Panc1 (cell line): ENCODE measurements around the gene B3GALNT2. TPM values are rescaled to one million over a fixed set of nuclear protein-coding genes. Genes with fewer than 3 reads are reported as not detected.

Experiments
- ATAC-seq: fragments of 200-7000 bp; cut with Tn5 transposase; 2 replicates; pipeline ENCODE4 v1.9.1; 2020; ENCODE audit warnings: mild to moderate bottlenecking, moderate library complexity
- BruUV-seq: library from RNA; stranded (reverse); fragments of 400-500 nt; replicated peaks from 2 replicates; lab custom pipeline; 2021; lab: Mats Ljungman, UMichigan
- CTCF ChIA-PET: fragments of 300-600 bp; sonication (Branson Sonifier 250); formaldehyde crosslinking; loops from one replicate; lab custom pipeline; 2022; ENCODE audit warnings: antibody characterized with exemption; lab: Charles Lee
- POLR2A ChIA-PET: fragments of 300-600 bp; sonication (Branson Sonifier 250); formaldehyde crosslinking; loops from one replicate; lab custom pipeline; 2022; ENCODE audit warnings: antibody characterized with exemption; lab: Charles Lee
- DNase-seq: peaks from one replicate; pipeline ENCODE4 v3.0.0-alpha.2; 2010; ENCODE audit warnings: low read depth, low spot score
- H3K27ac ChIP-seq: 2 replicates; pipeline ENCODE4 v1.5.1; 2011; ENCODE audit warnings: mild to moderate bottlenecking, low read length, inconsistent platforms
- H3K27me3 ChIP-seq: fragments of 200-500 bp; sonication (Bioruptor generic); 2 replicates; pipeline ENCODE4 v1.6.0; 2014; ENCODE audit warnings: low read length, inconsistent platforms; ENCODE audit not compliant: control insufficient read depth, insufficient read depth
- H3K36me3 ChIP-seq: fragments of 200-500 bp; sonication (Bioruptor generic); 2 replicates; pipeline ENCODE4 v1.5.1; 2014; ENCODE audit warnings: inconsistent platforms, mild to moderate bottlenecking, low read length, moderate library complexity; ENCODE audit not compliant: control insufficient read depth, insufficient read depth
- H3K4me1 ChIP-seq: 2 replicates; pipeline ENCODE4 v1.5.1; 2011; ENCODE audit warnings: inconsistent platforms, mild to moderate bottlenecking, low read length, moderate library complexity; ENCODE audit not compliant: control insufficient read depth, insufficient read depth
- H3K4me3 ChIP-seq, 2 experiments: 2 replicates each; pipeline ENCODE4 v1.5.1; 2011 to 2012; ENCODE audit warnings: low read depth in 2 of 2, low read length in 2 of 2, mild to moderate bottlenecking in 2 of 2, inconsistent platforms in 1 of 2, moderate library complexity in 1 of 2
- H3K9me3 ChIP-seq: fragments of 200-500 bp; sonication (Bioruptor generic); 2 replicates; pipeline ENCODE4 v1.5.1; 2014; ENCODE audit warnings: low read depth, mild to moderate bottlenecking, inconsistent platforms, low read length, moderate library complexity; ENCODE audit not compliant: control insufficient read depth, insufficient read depth
- CTCF ChIP-seq: fragments of 450-650 bp; IDR thresholded peaks from 2 replicates; pipeline ENCODE4 v1.5.1; 2017; ENCODE audit warnings: mild to moderate bottlenecking
- POLR2AphosphoS5 ChIP-seq: IDR thresholded peaks from 2 replicates; pipeline ENCODE4 v1.6.1; 2012; ENCODE audit warnings: mild to moderate bottlenecking, low read depth, low read length, moderate library complexity
- REST ChIP-seq, 2 experiments: IDR thresholded peaks; 2 replicates each; pipeline ENCODE4 v1.6.1; 2011 to 2012; ENCODE audit warnings: low read depth in 2 of 2, control low read depth in 1 of 2, low read length in 1 of 2, mild to moderate bottlenecking in 1 of 2, moderate library complexity in 1 of 2; ENCODE audit not compliant: insufficient read depth in 1 of 2
- SIN3A ChIP-seq: IDR thresholded peaks from 2 replicates; pipeline ENCODE4 v1.6.1; 2012; ENCODE audit warnings: low read depth, mild to moderate bottlenecking, low read length, moderate library complexity, borderline replicate concordance; ENCODE audit not compliant: insufficient read depth
- TCF7L2 ChIP-seq: IDR thresholded peaks from 2 replicates; pipeline ENCODE4 v1.6.1; 2011; ENCODE audit warnings: mild to moderate bottlenecking, low read depth, low read length, inconsistent platforms
- in situ Hi-C: cut with HindIII; loops from 2 replicates; pipeline ENCODE4 v1.10.0; 2016; ENCODE audit warnings: low sequenced_read_pairs, low pct_unique_long_range_greater_than_20kb
- intact Hi-C: fragments of 100-400 bp; cut with micrococcal nuclease; formaldehyde crosslinking; loops from one replicate; pipeline ENCODE4 v1.10.0; 2022; ENCODE audit not compliant: unreplicated experiment
- total RNA-seq: library from RNA; stranded (reverse); gene quantifications from one replicate; pipeline ENCODE4 v1.2.1, GENCODE V29; 2021; ENCODE audit not compliant: unreplicated experiment

The B3GALNT2 gene
- total RNA-seq, 1 experiment from 2014 or later = 40.7 TPM

- peaks cover 18% of the 10 kb centered on the region for H3K36me3 ChIP-seq
- H3K4me3 ChIP-seq = no peak overlapping the region
- ATAC-seq = no peak
Measured at GRCh38 chr1:235434001-235434400, 70.3 kb downstream of the B3GALNT2 start.

GRCh38 chr1:235430991-235431390, 73.3 kb downstream of the B3GALNT2 start:
- intact Hi-C loops (no loop called here), in situ Hi-C loops (no loop called here)
- H3K4me3 ChIP-seq = no peak overlapping the region
- BruUV-seq = no TSS peak
- ChIA-PET CTCF (no interaction called here), POLR2A (no interaction called here)
- H3K27me3 ChIP-seq = no peaks in the 10 kb centered on the region
- DNase-seq (no peak), ATAC-seq (no peak)
- no peak for TF ChIP-seq SIN3A
- no peak for TF ChIP-seq REST (IDR thresholded peaks at IDR 0.05; ENCODE audit: insufficient read depth in 1 of 2, low read depth in 2 of 2, low read length in 1 of 2)
- no peak for TF ChIP-seq CTCF
- TF ChIP-seq POLR2AphosphoS5 = no peak
- no peak for TF ChIP-seq TCF7L2
- H3K36me3 ChIP-seq = peaks cover 12% of the 10 kb centered on the region
- no peaks in the 10 kb centered on the region; the same call in 1 of the 2 replicates for H3K4me1 ChIP-seq
- no peaks in the 10 kb centered on the region for H3K9me3 ChIP-seq
- no peak overlapping the region for H3K27ac ChIP-seq

More at GRCh38 chr1:235434001-235434400, 70.3 kb downstream of the B3GALNT2 start:
- no peaks in the 10 kb centered on the region for H3K9me3 ChIP-seq
- in situ Hi-C loops (no loop called here), intact Hi-C loops (no loop called here)
- BruUV-seq = no TSS peak
- no peaks in the 10 kb centered on the region; the same call in 1 of the 2 replicates for H3K4me1 ChIP-seq
- TF ChIP-seq SIN3A = no peak
- TF ChIP-seq TCF7L2 = no peak
- no peak for TF ChIP-seq REST (IDR thresholded peaks at IDR 0.05; ENCODE audit: insufficient read depth in 1 of 2, low read depth in 2 of 2, low read length in 1 of 2)
- no peak for TF ChIP-seq CTCF
- no peak for TF ChIP-seq POLR2AphosphoS5
- no peak for DNase-seq
- H3K27ac ChIP-seq = no peak overlapping the region
- CTCF ChIA-PET = no interaction called here
- POLR2A ChIA-PET = no interaction called here
- no peaks in the 10 kb centered on the region for H3K27me3 ChIP-seq
